ENCODE measurements around the gene ANGEL1. TPM values are rescaled to one million over a fixed set of nuclear protein-coding genes. Genes with fewer than 3 reads are reported as not detected.

Gene ANGEL1
- total and polyA plus RNA-seq, 2 experiments from 2014 or later = 11.0 to 15.3 TPM

DNA sequence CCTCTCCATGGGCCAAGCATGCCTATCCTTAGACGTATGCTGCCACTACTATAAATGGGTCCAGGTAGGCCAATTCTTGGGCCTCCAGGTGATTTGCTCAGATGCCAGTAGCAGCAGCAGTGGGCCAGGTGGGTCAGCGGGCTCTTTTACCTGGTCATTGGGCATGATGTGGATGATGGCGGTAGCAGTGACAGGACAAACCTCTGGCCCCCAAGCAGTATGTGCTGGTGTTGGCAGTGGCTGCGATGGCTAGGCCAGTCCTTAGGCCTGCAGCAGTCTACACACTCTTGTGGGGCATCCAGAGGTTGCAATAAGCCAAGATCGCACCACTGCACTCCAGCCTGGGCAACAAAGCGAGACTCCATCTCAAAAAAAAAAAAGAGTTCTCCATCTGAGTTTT is 70.5 kb downstream of the ANGEL1 start:
- peaks cover 3% of the 10 kb centered on the region for H3K9me3 ChIP-seq (ENCODE audit: low read depth)
- no peaks in the 10 kb centered on the region for H4K20me1 ChIP-seq (ENCODE audit: insufficient read depth, poor library complexity, severe bottlenecking)
- H3K9me2 ChIP-seq (replicated peaks; ENCODE audit: insufficient read depth) = no peaks in the 10 kb centered on the region
- H3K27ac ChIP-seq = no peak overlapping the region
- H2AFZ ChIP-seq = no peak overlapping the region
- H3K4me3 ChIP-seq = no peak overlapping the region
- no peak overlapping the region for H3K4me2 ChIP-seq
- DNase-seq (ENCODE audit: low spot score) = no peak
- H3K4me1 ChIP-seq (ENCODE audit: insufficient read depth) = no peaks in the 10 kb centered on the region
- H3K79me2 ChIP-seq = no peaks in the 10 kb centered on the region
- TF ChIP-seq EZH2phosphoT487 (IDR thresholded peaks at IDR 0.05; ENCODE audit: low read depth, severe bottlenecking, unreplicated experiment) (no peak), EZH2 (IDR thresholded peaks at IDR 0.05; ENCODE audit: borderline replicate concordance) (no peak), CTCF (IDR thresholded peaks at IDR 0.05; ENCODE audit: poor library complexity) (no peak)
- H3K36me3 ChIP-seq (replicated peaks; ENCODE audit: insufficient read depth, low read depth) = no peaks in the 10 kb centered on the region
- WGBS (ENCODE audit: low lambda C conversion rate, missing lambda C conversion rate) = 91% methylated on average over 6 of the region's 6 CpGs
- H3K27me3 ChIP-seq = no peaks in the 10 kb centered on the region

GRCh38 chr14:76741074-76741473 is 71.6 kb downstream of the ANGEL1 start:
- Histone ChIP-seq H3K27me3 (no peaks in the 10 kb centered on the region), H3K36me3 (replicated peaks; ENCODE audit: insufficient read depth, low read depth) (no peaks in the 10 kb centered on the region), H3K4me3 (no peak overlapping the region), H3K4me1 (ENCODE audit: insufficient read depth) (no peaks in the 10 kb centered on the region), H2AFZ (no peak overlapping the region), H3K79me2 (no peaks in the 10 kb centered on the region), H3K27ac (no peak overlapping the region), H3K9me2 (replicated peaks; ENCODE audit: insufficient read depth) (no peaks in the 10 kb centered on the region), H3K9me3 (ENCODE audit: low read depth) (peaks cover 3% of the 10 kb centered on the region), H3K4me2 (no peak overlapping the region), H4K20me1 (ENCODE audit: insufficient read depth, poor library complexity, severe bottlenecking) (no peaks in the 10 kb centered on the region)
- DNase-seq (ENCODE audit: low spot score) = no peak
- WGBS (ENCODE audit: low lambda C conversion rate, missing lambda C conversion rate) = 88% methylated on average over 1 of the region's 1 CpG
- TF ChIP-seq EZH2 (IDR thresholded peaks at IDR 0.05; ENCODE audit: borderline replicate concordance) = no peak
- no peak for TF ChIP-seq CTCF (IDR thresholded peaks at IDR 0.05; ENCODE audit: poor library complexity)
- no peak for TF ChIP-seq EZH2phosphoT487 (IDR thresholded peaks at IDR 0.05; ENCODE audit: low read depth, severe bottlenecking, unreplicated experiment)

Other genes with a start within 250 kb of the ANGEL1 start
- gene VASH1, start 51.4 kb downstream of the ANGEL1 start, total RNA-seq = 4.8 and 6.8 TPM in 2 replicates
- 6.0 and 6.3 TPM in 2 replicates for gene VASH1, start 51.4 kb downstream of the ANGEL1 start, polyA plus RNA-seq
- not detected in 2 replicates for gene LRRC74A, start 13.5 kb upstream of the ANGEL1 start, total RNA-seq
- gene LRRC74A, start 13.5 kb upstream of the ANGEL1 start, polyA plus RNA-seq = not detected in 2 replicates
- gene IRF2BPL, start 215.8 kb upstream of the ANGEL1 start, total RNA-seq = 26.8 and 34.5 TPM in 2 replicates
- 38.9 and 52.1 TPM in 2 replicates for gene IRF2BPL, start 215.8 kb upstream of the ANGEL1 start, polyA plus RNA-seq